B cell (primary cell): Measurements from ENCODE around the gene BBX.

Source experiments
- CTCF ChIP-seq: fragments of 200-600 bp; IDR thresholded peaks from one replicate; pipeline ENCODE4 v1.8.0; 2022; ENCODE audit warnings: antibody characterized with exemption, mild to moderate bottlenecking
- EZH2 ChIP-seq: IDR thresholded peaks from 2 replicates; pipeline ENCODE4 v1.6.1; 2012; ENCODE audit warnings: borderline replicate concordance, low read depth, mild to moderate bottlenecking, moderate library complexity, low read length; ENCODE audit not compliant: insufficient read depth, poor library complexity, severe bottlenecking

- TF ChIP-seq CTCF (no peak), EZH2 (no peak)
These were observed 110.8 kb downstream of the BBX start for GRCh38 chr3:107633327-107634098.
